Measurements from ENCODE around the gene NACC2. TPM values are rescaled to one million over a fixed set of nuclear protein-coding genes. Genes with fewer than 3 reads are reported as not detected.

The NACC2 gene
- polyA plus RNA-seq (2013), result 13.9 and 14.5 TPM in 2 replicates

DNA sequence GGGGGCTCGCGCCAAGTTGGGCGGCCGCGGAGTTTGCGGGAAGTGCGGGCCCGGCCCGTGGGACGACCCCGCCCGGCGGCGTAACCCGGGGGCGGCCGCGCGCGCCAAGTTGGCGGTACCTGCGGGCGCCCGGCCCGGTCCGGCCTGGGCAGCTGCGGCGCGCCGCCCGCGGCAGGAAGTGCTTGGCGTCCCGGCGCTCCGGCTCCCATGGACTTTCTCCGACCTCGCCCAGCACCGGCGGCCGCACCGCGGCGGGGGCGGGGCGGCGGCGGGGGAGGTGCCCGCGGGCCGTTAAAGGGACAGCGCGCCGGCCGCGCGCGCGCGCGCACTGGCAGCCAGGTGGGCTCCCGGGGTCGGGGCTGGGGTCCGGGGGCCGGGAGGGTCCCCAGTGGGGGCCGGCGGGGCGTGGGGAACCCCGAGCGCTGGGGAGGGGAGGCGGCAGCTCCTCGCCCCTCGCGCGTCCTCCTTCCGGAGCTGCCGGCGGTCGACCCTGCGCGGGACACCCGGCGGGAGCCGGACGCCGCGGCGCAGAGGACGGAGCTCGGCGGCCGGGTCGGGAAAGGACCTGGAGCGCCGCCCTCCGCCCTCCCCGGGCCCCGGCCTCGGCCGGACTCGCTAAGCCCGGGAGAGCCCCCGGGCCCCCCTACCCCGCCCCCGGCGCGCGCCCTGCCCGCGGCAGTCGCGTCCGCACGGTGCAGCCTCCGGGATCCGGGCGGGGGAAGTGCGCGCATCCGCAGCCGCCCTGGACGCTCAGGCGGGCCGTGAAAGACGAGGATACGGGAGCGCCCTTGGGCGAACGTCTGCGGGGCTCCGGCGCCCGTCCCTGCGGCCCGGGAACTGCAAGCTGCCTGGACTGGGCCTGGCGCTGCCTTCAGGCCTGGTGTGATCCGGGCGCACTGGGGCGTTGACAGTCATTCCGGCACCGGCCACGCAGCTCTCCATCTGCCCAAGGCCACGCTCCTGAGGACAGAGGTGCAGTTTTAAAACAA, at the start of gene NACC2:
Gene NACC2 (minus strand): TSS at position 220 of the 989 bp plus-strand sequence. CDS start 44,768 bp downstream, outside the sequence.
- Histone ChIP-seq H3K4me3 (ENCODE audit: low read depth, low read length) (peak within 1 kb of the TSS; percentile 75), H3K79me1 (ENCODE audit: low read length) (peaks cover 25% of the 10 kb centered on the region), H4K8ac (ENCODE audit: low read depth, low read length) (peak within 1 kb of the TSS; percentile 68), H4K12ac (ENCODE audit: low read depth, low read length) (peak within 1 kb of the TSS; percentile 59), H3K9me3 (ENCODE audit: insufficient read depth, low read depth, low read length) (no peaks in the 10 kb centered on the region), H2BK5ac (ENCODE audit: low read depth, low read length, poor library complexity) (peak within 1 kb of the TSS; percentile 42), H3K4me1 (ENCODE audit: control insufficient read depth in 1 of 2, insufficient read depth in 2 of 2, low read length in 2 of 2) (peaks cover 31% of the 10 kb centered on the region in 2 experiments), H3K4me2 (ENCODE audit: low read length) (peak within 1 kb of the TSS; percentile 87), H4K91ac (ENCODE audit: low read depth, low read length) (peak within 1 kb of the TSS; percentile 74), H3K27me3 (ENCODE audit: insufficient read depth, low read length) (no peaks in the 10 kb centered on the region), H3K9ac (ENCODE audit: low read length) (peak within 1 kb of the TSS; percentile 69), H3K14ac (ENCODE audit: low read length) (peak within 1 kb of the TSS; percentile 90), H2AFZ (ENCODE audit: insufficient read depth, low read length, poor library complexity) (peak within 1 kb of the TSS; percentile 50), H3K23ac (ENCODE audit: low read length) (no peak within 1 kb of the TSS), H3K27ac (ENCODE audit: low read depth, low read length) (peak within 1 kb of the TSS; percentile 37), H2AK5ac (ENCODE audit: low read length) (peak within 1 kb of the TSS; percentile 73), H3K79me2 (ENCODE audit: control insufficient read depth, insufficient read depth, low read length, poor library complexity) (peaks cover 15% of the 10 kb centered on the region), H3K36me3 (ENCODE audit: control insufficient read depth in 1 of 2, insufficient read depth in 2 of 2, low read length in 2 of 2) (peaks cover 0 to 7% of the 10 kb centered on the region in 2 experiments), H3K18ac (ENCODE audit: low read length) (peak within 1 kb of the TSS; percentile 66), H2BK12ac (ENCODE audit: low read length) (peak within 1 kb of the TSS; percentile 26), H2BK120ac (ENCODE audit: insufficient read depth, low read length, poor library complexity) (peak within 1 kb of the TSS; percentile 62), H3K4ac (ENCODE audit: low read depth, low read length) (peak within 1 kb of the TSS; percentile 61)
- WGBS (ENCODE audit: extremely low coverage, insufficient coverage, insufficient read length), result no CpG with 5 or more reads among the region's 143 CpGs
- peak; percentile 66 to 85 for DNase-seq

DNA sequence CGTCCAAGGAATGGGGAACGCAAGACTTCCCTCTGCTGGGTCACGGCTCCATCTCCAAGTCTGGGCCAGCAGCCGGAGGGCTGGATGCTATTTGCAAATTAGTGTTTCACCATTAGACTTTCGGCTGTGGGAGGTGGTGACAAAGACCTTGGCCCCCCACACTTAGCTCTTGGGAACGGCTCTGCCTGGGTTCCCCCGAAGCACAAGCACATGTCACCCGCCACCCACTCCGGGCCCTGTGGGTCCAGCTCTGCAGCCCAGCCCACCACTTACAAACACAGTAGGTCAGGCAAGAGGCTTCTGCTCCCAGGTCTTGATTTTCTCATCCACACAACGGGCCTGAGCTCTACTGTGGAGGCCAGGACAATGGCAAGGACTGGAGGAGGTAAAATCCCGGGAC, 49.4 kb upstream of the NACC2 start:
- H3K23ac ChIP-seq (ENCODE audit: low read length), result no peak overlapping the region
- no peak overlapping the region for H4K12ac ChIP-seq (ENCODE audit: low read depth, low read length)
- no peak for DNase-seq
- H2BK120ac ChIP-seq (ENCODE audit: insufficient read depth, low read length, poor library complexity), result no peak overlapping the region
- no peak overlapping the region for H3K14ac ChIP-seq (ENCODE audit: low read length)
- peaks cover 3% of the 10 kb centered on the region for H3K9me3 ChIP-seq (ENCODE audit: insufficient read depth, low read depth, low read length)
- no peak overlapping the region for H4K8ac ChIP-seq (ENCODE audit: low read depth, low read length)
- no peak overlapping the region for H2AK5ac ChIP-seq (ENCODE audit: low read length)
- no peaks in the 10 kb centered on the region for H3K27me3 ChIP-seq (ENCODE audit: insufficient read depth, low read length)
- H2AFZ ChIP-seq (ENCODE audit: insufficient read depth, low read length, poor library complexity), result no peak overlapping the region
- no peak overlapping the region for H3K27ac ChIP-seq (ENCODE audit: low read depth, low read length)
- no peaks in the 10 kb centered on the region for H3K36me3 ChIP-seq (ENCODE audit: control insufficient read depth in 1 of 2, insufficient read depth in 2 of 2, low read length in 2 of 2)
- no peak overlapping the region for H3K4me2 ChIP-seq (ENCODE audit: low read length)
- no peak overlapping the region for H2BK12ac ChIP-seq (ENCODE audit: low read length)
- WGBS (ENCODE audit: extremely low coverage, insufficient coverage, insufficient read length), result no CpG with 5 or more reads among the region's 11 CpGs
- H4K91ac ChIP-seq (ENCODE audit: low read depth, low read length), result no peak overlapping the region
- no peaks in the 10 kb centered on the region for H3K79me1 ChIP-seq (ENCODE audit: low read length)
- no peaks in the 10 kb centered on the region for H3K79me2 ChIP-seq (ENCODE audit: control insufficient read depth, insufficient read depth, low read length, poor library complexity)
- H3K4ac ChIP-seq (ENCODE audit: low read depth, low read length), result no peak overlapping the region
- H3K4me1 ChIP-seq (ENCODE audit: control insufficient read depth in 1 of 2, insufficient read depth in 2 of 2, low read length in 2 of 2), result no peaks in the 10 kb centered on the region
- no peak overlapping the region for H3K18ac ChIP-seq (ENCODE audit: low read length)
- H3K9ac ChIP-seq (ENCODE audit: low read length), result no peak overlapping the region
- H3K4me3 ChIP-seq (ENCODE audit: low read depth, low read length), result no peak overlapping the region
- no peak overlapping the region for H2BK5ac ChIP-seq (ENCODE audit: low read depth, low read length, poor library complexity)

DNA sequence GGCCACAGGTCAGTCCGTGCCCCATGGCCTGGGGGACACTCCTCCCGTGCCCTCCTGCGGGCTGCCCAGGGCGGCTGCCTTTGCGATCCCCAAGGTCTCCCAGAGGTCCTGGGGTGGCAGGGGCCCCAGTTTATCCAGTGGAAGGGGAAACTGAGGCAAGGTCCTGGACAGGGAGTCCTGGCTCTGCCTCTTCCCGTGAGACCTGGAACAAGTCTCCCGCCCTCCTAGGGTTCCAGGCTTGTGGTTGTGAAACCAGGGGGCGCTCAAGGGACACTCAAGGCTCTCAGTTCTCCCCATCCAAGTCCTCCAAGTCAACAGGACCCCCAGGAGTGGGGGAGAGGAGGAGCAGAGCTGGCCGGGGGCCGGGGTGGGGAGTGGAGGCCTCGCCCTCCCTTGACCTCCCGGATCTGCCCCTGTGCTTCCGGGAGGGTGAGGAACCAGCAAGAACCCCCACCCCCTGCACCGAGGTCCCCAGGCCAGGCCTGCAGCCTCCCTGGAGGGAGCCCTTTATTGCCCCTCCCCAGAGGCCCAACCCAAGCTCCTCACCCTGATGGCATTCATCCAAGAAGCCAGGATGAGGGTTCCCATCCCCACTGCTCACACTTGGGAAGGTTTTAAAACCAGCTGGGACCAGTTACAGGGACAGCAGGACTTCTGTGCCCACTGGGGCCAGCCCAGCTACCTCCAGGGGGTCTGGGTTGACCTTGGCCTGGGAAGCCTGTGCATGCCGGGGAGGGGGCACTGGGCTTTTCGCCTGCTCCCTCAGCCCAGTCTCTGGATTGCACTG, 48.3 kb upstream of the NACC2 start:
- Histone ChIP-seq H3K79me2 (ENCODE audit: control insufficient read depth, insufficient read depth, low read length, poor library complexity) (no peaks in the 10 kb centered on the region), H3K36me3 (ENCODE audit: control insufficient read depth in 1 of 2, insufficient read depth in 2 of 2, low read length in 2 of 2) (no peaks in the 10 kb centered on the region), H3K79me1 (ENCODE audit: low read length) (no peaks in the 10 kb centered on the region), H3K9ac (ENCODE audit: low read length) (no peak overlapping the region), H3K23ac (ENCODE audit: low read length) (no peak overlapping the region), H3K4me3 (ENCODE audit: low read depth, low read length) (no peak overlapping the region), H2BK5ac (ENCODE audit: low read depth, low read length, poor library complexity) (no peak overlapping the region), H4K8ac (ENCODE audit: low read depth, low read length) (no peak overlapping the region), H3K4me1 (ENCODE audit: control insufficient read depth in 1 of 2, insufficient read depth in 2 of 2, low read length in 2 of 2) (no peaks in the 10 kb centered on the region), H3K9me3 (ENCODE audit: insufficient read depth, low read depth, low read length) (peaks cover 3% of the 10 kb centered on the region), H3K27ac (ENCODE audit: low read depth, low read length) (no peak overlapping the region), H4K91ac (ENCODE audit: low read depth, low read length) (no peak overlapping the region), H2AFZ (ENCODE audit: insufficient read depth, low read length, poor library complexity) (no peak overlapping the region), H3K4ac (ENCODE audit: low read depth, low read length) (no peak overlapping the region), H3K18ac (ENCODE audit: low read length) (no peak overlapping the region), H3K14ac (ENCODE audit: low read length) (no peak overlapping the region), H3K27me3 (ENCODE audit: insufficient read depth, low read length) (no peaks in the 10 kb centered on the region), H3K4me2 (ENCODE audit: low read length) (no peak overlapping the region), H2BK12ac (ENCODE audit: low read length) (no peak overlapping the region), H4K12ac (ENCODE audit: low read depth, low read length) (no peak overlapping the region), H2BK120ac (ENCODE audit: insufficient read depth, low read length, poor library complexity) (no peak overlapping the region), H2AK5ac (ENCODE audit: low read length) (no peak overlapping the region)
- no peak for DNase-seq
- WGBS (ENCODE audit: extremely low coverage, insufficient coverage, insufficient read length), result no CpG with 5 or more reads among the region's 16 CpGs

DNA sequence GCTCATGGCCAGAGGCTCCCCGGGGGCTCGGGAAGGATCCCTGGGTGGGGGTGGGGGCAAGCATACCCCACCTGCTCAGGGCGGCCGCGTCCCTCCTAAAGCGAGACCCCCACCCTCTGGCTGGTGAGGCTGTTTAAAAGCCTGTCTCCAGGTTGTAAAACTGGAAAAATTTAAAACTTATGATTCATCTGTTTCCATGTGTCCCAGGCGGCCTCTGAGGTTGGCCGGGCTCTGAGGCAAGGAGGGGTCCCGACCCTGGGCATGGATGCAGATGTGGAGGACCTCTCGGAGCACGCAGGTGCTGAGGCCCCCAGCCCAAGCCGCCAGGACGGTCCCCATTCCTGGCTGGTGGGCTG, 47.7 kb upstream of the NACC2 start:
- no peaks in the 10 kb centered on the region for H3K36me3 ChIP-seq (ENCODE audit: control insufficient read depth in 1 of 2, insufficient read depth in 2 of 2, low read length in 2 of 2)
- no peak overlapping the region for H2AK5ac ChIP-seq (ENCODE audit: low read length)
- H3K27me3 ChIP-seq (ENCODE audit: insufficient read depth, low read length), result no peaks in the 10 kb centered on the region
- H3K23ac ChIP-seq (ENCODE audit: low read length), result no peak overlapping the region
- no peak overlapping the region for H4K8ac ChIP-seq (ENCODE audit: low read depth, low read length)
- no peak overlapping the region for H3K18ac ChIP-seq (ENCODE audit: low read length)
- H3K27ac ChIP-seq (ENCODE audit: low read depth, low read length), result no peak overlapping the region
- H4K91ac ChIP-seq (ENCODE audit: low read depth, low read length), result no peak overlapping the region
- H3K79me1 ChIP-seq (ENCODE audit: low read length), result no peaks in the 10 kb centered on the region
- no CpG with 5 or more reads among the region's 13 CpGs for WGBS (ENCODE audit: extremely low coverage, insufficient coverage, insufficient read length)
- H4K12ac ChIP-seq (ENCODE audit: low read depth, low read length), result no peak overlapping the region
- H3K9ac ChIP-seq (ENCODE audit: low read length), result no peak overlapping the region
- DNase-seq, result no peak
- H3K4me2 ChIP-seq (ENCODE audit: low read length), result no peak overlapping the region
- no peak overlapping the region for H3K14ac ChIP-seq (ENCODE audit: low read length)
- H3K4ac ChIP-seq (ENCODE audit: low read depth, low read length), result no peak overlapping the region
- H2AFZ ChIP-seq (ENCODE audit: insufficient read depth, low read length, poor library complexity), result no peak overlapping the region
- no peak overlapping the region for H2BK120ac ChIP-seq (ENCODE audit: insufficient read depth, low read length, poor library complexity)
- no peak overlapping the region for H2BK12ac ChIP-seq (ENCODE audit: low read length)
- no peaks in the 10 kb centered on the region for H3K79me2 ChIP-seq (ENCODE audit: control insufficient read depth, insufficient read depth, low read length, poor library complexity)
- H2BK5ac ChIP-seq (ENCODE audit: low read depth, low read length, poor library complexity), result no peak overlapping the region
- no peaks in the 10 kb centered on the region for H3K4me1 ChIP-seq (ENCODE audit: control insufficient read depth in 1 of 2, insufficient read depth in 2 of 2, low read length in 2 of 2)
- H3K4me3 ChIP-seq (ENCODE audit: low read depth, low read length), result no peak overlapping the region
- H3K9me3 ChIP-seq (ENCODE audit: insufficient read depth, low read depth, low read length), result peaks cover 3% of the 10 kb centered on the region

Data from trophoblast cell (in vitro differentiated cells and primary cell).